ENCODE measurements around the gene SOWAHA. TPM values are rescaled to one million over a fixed set of nuclear protein-coding genes. Genes with fewer than 3 reads are reported as not detected.

Gene SOWAHA
- total RNA-seq, 1 donor from 2014 or later: 0.06 TPM

DNA sequence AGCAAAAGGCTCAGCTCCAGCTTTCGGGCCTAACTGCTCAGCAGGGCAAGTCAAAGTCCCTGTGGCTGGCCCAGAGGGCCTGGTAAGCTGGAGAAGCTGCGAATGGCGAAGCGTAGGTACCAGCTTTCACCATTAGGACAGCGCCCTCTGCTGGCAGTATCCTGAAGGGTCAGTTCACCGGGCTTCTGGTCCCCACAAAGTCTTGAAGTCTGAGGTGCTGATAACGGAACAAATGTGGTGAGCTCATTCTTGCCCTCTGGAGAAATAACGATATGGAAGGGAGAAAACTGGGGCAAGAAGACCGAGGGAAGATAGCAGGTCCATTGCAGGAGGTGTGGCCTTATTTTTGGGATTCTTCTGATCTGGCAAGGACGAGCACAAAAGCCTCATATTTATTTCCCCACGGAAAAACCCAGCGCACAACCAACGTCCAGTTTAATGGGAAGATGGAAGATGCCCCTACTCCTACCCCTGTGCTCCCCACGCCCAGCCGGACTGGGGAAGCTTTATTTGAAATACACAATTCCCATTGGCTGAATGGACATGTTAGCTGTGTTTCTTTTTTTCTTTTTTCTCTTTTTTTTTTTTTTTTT is 7.2 kb downstream of the SOWAHA start:
- H3K4me3 ChIP-seq (ENCODE audit: low read depth, low read length): no peak overlapping the region
- DNase-seq (ENCODE audit: low read depth): peak; percentile 53
- peak; percentile 92 for TF ChIP-seq CTCF (conservative IDR thresholded peaks at IDR 0.05; ENCODE audit: low read depth, low read length)

- no peak for DNase-seq (ENCODE audit: low read depth)
- no peak for TF ChIP-seq CTCF (conservative IDR thresholded peaks at IDR 0.05; ENCODE audit: low read depth, low read length)
Observed at GRCh38 chr5:132821350-132821749, 8.2 kb downstream of the SOWAHA start.

GRCh38 chr5:132821791-132822190 is 8.7 kb downstream of the SOWAHA start:
- H3K4me3 ChIP-seq (ENCODE audit: low read depth, low read length): no peak overlapping the region
- TF ChIP-seq CTCF (conservative IDR thresholded peaks at IDR 0.05; ENCODE audit: low read depth, low read length): no peak
- DNase-seq (ENCODE audit: low read depth): no peak

More at GRCh38 chr5:132821350-132821749, 8.2 kb downstream of the SOWAHA start:
- no peak overlapping the region for H3K4me3 ChIP-seq (ENCODE audit: low read depth, low read length)

DNA sequence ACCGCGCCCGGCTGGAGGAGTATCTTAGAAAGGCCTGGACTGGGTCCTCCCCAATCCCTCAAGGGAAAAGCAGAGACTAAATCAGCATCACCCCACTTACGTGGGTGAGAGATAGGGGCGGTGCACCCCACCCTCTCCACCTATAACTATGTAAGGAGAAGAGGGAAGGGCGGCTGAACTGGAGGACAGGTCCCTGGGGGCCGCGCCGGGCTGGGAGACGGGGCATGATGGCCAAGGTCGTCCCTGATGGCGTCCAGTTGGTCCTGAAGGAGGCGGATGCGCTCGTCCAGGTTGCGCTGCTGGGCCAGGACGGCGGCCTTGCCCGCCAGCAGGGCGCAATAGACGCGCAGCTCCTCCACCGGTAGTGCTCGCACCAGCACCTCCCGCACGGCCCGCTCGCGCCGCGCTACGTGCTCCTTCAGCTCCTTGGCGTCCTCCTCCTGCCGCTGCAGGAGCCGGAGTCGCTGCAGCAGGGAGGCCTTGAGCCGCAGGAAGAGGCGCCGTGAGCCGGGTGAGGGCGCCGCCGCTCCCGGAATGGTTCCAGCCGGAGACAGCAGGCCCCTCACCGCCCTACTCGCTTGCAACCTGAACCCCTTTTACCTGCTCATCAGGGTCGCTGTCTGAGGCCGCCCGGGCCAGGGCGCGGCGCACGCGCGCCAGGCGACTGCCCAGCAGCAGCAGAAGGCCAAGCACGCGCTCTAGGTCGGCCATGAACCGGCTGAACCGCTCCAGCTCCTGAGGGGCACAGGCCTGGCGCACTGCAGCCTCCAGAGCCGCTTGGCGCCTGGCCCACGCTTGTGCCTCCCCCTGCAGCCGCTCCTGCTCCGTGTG is 9.8 kb downstream of the SOWAHA start:
- no peak for TF ChIP-seq CTCF (conservative IDR thresholded peaks at IDR 0.05; ENCODE audit: low read depth, low read length)
- no peak for DNase-seq (ENCODE audit: low read depth)
- H3K4me3 ChIP-seq (ENCODE audit: low read depth, low read length): peak overlapping the region; percentile 46

DNA sequence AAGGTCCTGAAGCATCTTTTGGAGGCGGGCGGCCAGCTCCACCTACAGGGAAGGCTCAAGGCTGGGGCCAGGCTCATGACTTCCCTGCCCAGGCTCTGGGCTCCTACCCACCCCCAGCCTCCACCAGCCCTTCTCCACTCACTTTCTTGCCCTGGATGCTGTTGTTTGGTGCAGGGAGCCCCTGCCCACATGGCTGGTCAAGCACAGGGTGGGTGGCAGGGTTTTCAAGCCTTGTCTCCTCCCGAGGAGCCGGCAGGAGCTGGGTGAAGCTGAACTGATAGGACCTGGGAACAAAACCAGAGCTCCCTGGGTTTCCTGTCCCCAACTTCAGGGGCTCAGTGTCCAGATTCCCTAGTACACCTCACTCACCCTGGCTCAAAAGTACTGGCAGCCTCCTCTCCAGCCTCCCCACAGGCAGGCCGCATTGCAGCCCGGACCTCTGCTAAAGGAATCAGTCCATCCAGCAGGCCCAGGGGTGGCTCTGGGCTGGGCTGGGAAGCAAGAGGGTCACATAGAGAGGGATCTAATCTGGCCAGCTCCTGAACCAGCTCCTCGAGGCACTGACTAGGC is 10.5 kb downstream of the SOWAHA start:
- DNase-seq (ENCODE audit: low read depth): no peak
- peak overlapping the region; percentile 46 for H3K4me3 ChIP-seq (ENCODE audit: low read depth, low read length)
- no peak for TF ChIP-seq CTCF (conservative IDR thresholded peaks at IDR 0.05; ENCODE audit: low read depth, low read length)

DNA sequence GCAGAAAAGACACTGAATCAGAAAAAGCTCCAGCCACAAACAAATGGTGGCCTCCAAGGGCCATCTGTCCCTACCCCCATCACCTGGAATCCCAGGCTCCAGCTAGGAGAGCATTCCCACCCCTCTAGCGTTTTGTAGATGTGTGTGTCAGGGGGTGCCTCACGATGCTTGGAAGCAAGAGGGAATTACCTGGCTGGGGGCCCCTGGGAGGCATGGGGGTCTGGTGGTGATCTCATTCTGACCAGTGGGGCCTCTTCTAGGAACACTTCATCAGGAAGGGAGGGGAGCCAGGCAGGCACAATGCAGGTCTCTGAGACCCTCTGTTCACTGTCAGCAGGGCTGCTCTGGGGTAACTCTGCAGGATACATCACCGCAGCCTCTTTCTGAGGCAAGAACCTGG is 11.3 kb downstream of the SOWAHA start:
- DNase-seq (ENCODE audit: low read depth): no peak
- no peak overlapping the region for H3K4me3 ChIP-seq (ENCODE audit: low read depth, low read length)
- TF ChIP-seq CTCF (conservative IDR thresholded peaks at IDR 0.05; ENCODE audit: low read depth, low read length): no peak
